ENCODE measurements around the gene GRID1.

Gene GRID1

GRCh38 chr10:86202226-86202735 is 164.3 kb downstream of the GRID1 start:
- no peak for DNase-seq

- DNase-seq, result no peak
Measured at GRCh38 chr10:86200867-86201266, 165.7 kb downstream of the GRID1 start.

GRCh38 chr10:86200269-86200668 is 166.3 kb downstream of the GRID1 start:
- no peak for DNase-seq

GRCh38 chr10:86199041-86199440 is 167.6 kb downstream of the GRID1 start:
- no peak for DNase-seq

GRCh38 chr10:86198271-86198670 is 168.3 kb downstream of the GRID1 start:
- DNase-seq, result no peak

- no peak for DNase-seq
Measured at GRCh38 chr10:86197166-86197790, 169.3 kb downstream of the GRID1 start.

- DNase-seq, result no peak
Measured at GRCh38 chr10:86195521-86196157, 171.0 kb downstream of the GRID1 start.

- DNase-seq, result no peak
Measured at GRCh38 chr10:86194684-86195083, 171.9 kb downstream of the GRID1 start.

GRCh38 chr10:86193841-86194240 is 172.8 kb downstream of the GRID1 start:
- no peak for DNase-seq

GRCh38 chr10:86192691-86193090 is 173.9 kb downstream of the GRID1 start:
- no peak for DNase-seq

- no peak for DNase-seq
Measured at GRCh38 chr10:86192147-86192546, 174.4 kb downstream of the GRID1 start.

GRCh38 chr10:86191686-86192085 is 174.9 kb downstream of the GRID1 start:
- DNase-seq, result no peak

GRCh38 chr10:86191166-86191565 is 175.4 kb downstream of the GRID1 start:
- DNase-seq, result no peak

GRCh38 chr10:86190291-86190690 is 176.3 kb downstream of the GRID1 start:
- DNase-seq, result no peak

GRCh38 chr10:86189891-86190290 is 176.7 kb downstream of the GRID1 start:
- DNase-seq, result no peak

- no peak for DNase-seq
Measured at GRCh38 chr10:86188796-86189558, 177.6 kb downstream of the GRID1 start.

GRCh38 chr10:86188326-86188725 is 178.3 kb downstream of the GRID1 start:
- no peak for DNase-seq

- DNase-seq, result no peak
Measured at GRCh38 chr10:86187499-86188239, 178.9 kb downstream of the GRID1 start.

- DNase-seq, result no peak
Measured at GRCh38 chr10:86186633-86187032, 180.0 kb downstream of the GRID1 start.

GRCh38 chr10:86182595-86182994 is 184.0 kb downstream of the GRID1 start:
- no peak for DNase-seq

- no peak for DNase-seq
Measured at GRCh38 chr10:86182150-86182549, 184.4 kb downstream of the GRID1 start.

GRCh38 chr10:86180861-86181260 is 185.7 kb downstream of the GRID1 start:
- DNase-seq, result no peak

GRCh38 chr10:86179961-86180360 is 186.6 kb downstream of the GRID1 start:
- no peak for DNase-seq
